SK-N-SH treated with all-trans-retinoic acid at 6 μM for 48 hours (cell line): ENCODE measurements around the gene ZNF700.
A peak's percentile ranks its signal among the peaks of the same experiment; 100 is the strongest.

Experiments used
- ATAC-seq: fragments of 200-7000 bp; cut with Tn5 transposase; 3 replicates; pipeline ENCODE4 v1.9.1; 2020; ENCODE audit warnings: mild to moderate bottlenecking, moderate library complexity
- ARNTL ChIP-seq: fragments of 450-650 bp; formaldehyde crosslinking; IDR thresholded peaks from 2 replicates; pipeline ENCODE4 v1.5.0; 2020; ENCODE audit warnings: low read depth, mild to moderate bottlenecking, moderate library complexity, borderline replicate concordance
- BACH2 ChIP-seq: fragments of 250-450 bp; sonication (Bioruptor Pico); IDR thresholded peaks from 2 replicates; pipeline ENCODE4 v1.9.0; 2021; ENCODE audit warnings: mild to moderate bottlenecking, borderline replicate concordance
- CREB5 ChIP-seq: fragments of 250-450 bp; sonication (Bioruptor Pico); IDR thresholded peaks from 2 replicates; pipeline ENCODE4 v1.5.1; 2020; ENCODE audit warnings: low read depth, mild to moderate bottlenecking, moderate library complexity
- CSDC2 ChIP-seq: fragments of 250-450 bp; sonication (Bioruptor Pico); IDR thresholded peaks from 2 replicates; pipeline ENCODE4 v1.5.0; 2020; ENCODE audit warnings: mild to moderate bottlenecking, moderate library complexity
- CSRNP3 ChIP-seq: fragments of 250-450 bp; sonication (Bioruptor Pico); IDR thresholded peaks from 2 replicates; pipeline ENCODE4 v1.5.1; 2021; ENCODE audit warnings: mild to moderate bottlenecking, moderate library complexity
- ESRRG ChIP-seq: fragments of 250-450 bp; sonication (Bioruptor Pico); IDR thresholded peaks from 2 replicates; pipeline ENCODE4 v1.6.1; 2021; ENCODE audit warnings: mild to moderate bottlenecking
- ISL1 ChIP-seq: fragments of 250-450 bp; sonication (Bioruptor Pico); IDR thresholded peaks from 2 replicates; pipeline ENCODE4 v2.1.2; 2022; ENCODE audit warnings: mild to moderate bottlenecking, moderate library complexity
- OSR1 ChIP-seq: fragments of 250-450 bp; sonication (Bioruptor Pico); IDR thresholded peaks from 2 replicates; pipeline ENCODE4 v1.8.0; 2022; ENCODE audit warnings: moderate library complexity, mild to moderate bottlenecking, inconsistent platforms
- PATZ1 ChIP-seq: fragments of 250-450 bp; sonication (Bioruptor Pico); IDR thresholded peaks from 2 replicates; pipeline ENCODE4 v1.8.0; 2020; ENCODE audit warnings: mild to moderate bottlenecking, moderate library complexity, borderline replicate concordance
- PPARA ChIP-seq: fragments of 250-450 bp; sonication (Bioruptor Pico); IDR thresholded peaks from 2 replicates; pipeline ENCODE4 v1.5.0; 2020; ENCODE audit warnings: mild to moderate bottlenecking, borderline replicate concordance
- RARB ChIP-seq: fragments of 250-450 bp; sonication (Bioruptor Pico); IDR thresholded peaks from 2 replicates; pipeline ENCODE4 v1.8.0; 2021; ENCODE audit warnings: mild to moderate bottlenecking, moderate library complexity
- TCF4 ChIP-seq: fragments of 250-450 bp; sonication (Bioruptor Pico); IDR thresholded peaks from 2 replicates; pipeline ENCODE4 v1.8.0; 2021; ENCODE audit warnings: mild to moderate bottlenecking, moderate library complexity, borderline replicate concordance
- TOX ChIP-seq: fragments of 250-450 bp; sonication (Bioruptor Pico); IDR thresholded peaks from 2 replicates; pipeline ENCODE4 v1.8.0; 2021; ENCODE audit warnings: mild to moderate bottlenecking, moderate library complexity, borderline replicate concordance
- TSHZ2 ChIP-seq: fragments of 250-450 bp; sonication (Bioruptor Pico); IDR thresholded peaks from 2 replicates; pipeline ENCODE4 v1.5.0; 2020; ENCODE audit warnings: mild to moderate bottlenecking, moderate library complexity
- ZC3H10 ChIP-seq: fragments of 250-450 bp; sonication (Bioruptor Pico); IDR thresholded peaks from 2 replicates; pipeline ENCODE4 v1.5.1; 2021; ENCODE audit warnings: mild to moderate bottlenecking, moderate library complexity
- ZFP3 ChIP-seq: fragments of 250-450 bp; sonication (Bioruptor Pico); IDR thresholded peaks from 2 replicates; pipeline ENCODE4 v1.5.0; 2020; ENCODE audit warnings: mild to moderate bottlenecking, moderate library complexity
- ZFP30 ChIP-seq: fragments of 450-650 bp; formaldehyde crosslinking; IDR thresholded peaks from 2 replicates; pipeline ENCODE4 v1.5.0; 2022; ENCODE audit warnings: mild to moderate bottlenecking, moderate library complexity
- ZNF565 ChIP-seq: fragments of 450-650 bp; formaldehyde crosslinking; conservative IDR thresholded peaks from 2 replicates; pipeline ENCODE4 v1.5.0; 2020; ENCODE audit warnings: low read depth, mild to moderate bottlenecking, moderate library complexity
- ZNF70 ChIP-seq: fragments of 450-650 bp; formaldehyde crosslinking; IDR thresholded peaks from 2 replicates; pipeline ENCODE4 v1.5.0; 2020; ENCODE audit warnings: mild to moderate bottlenecking, moderate library complexity
- ZNF8 ChIP-seq: fragments of 450-650 bp; formaldehyde crosslinking; IDR thresholded peaks from 2 replicates; pipeline ENCODE4 v1.5.0; 2020; ENCODE audit warnings: mild to moderate bottlenecking, moderate library complexity

Gene ZNF700

GRCh38 chr19:11984986-11985385, 60.1 kb downstream of the ZNF700 start:
- no peak for ATAC-seq

GRCh38 chr19:11986754-11987153, 61.8 kb downstream of the ZNF700 start:
- TF ChIP-seq CSRNP3 (CRISPR knock-in tag) = no peak
- no peak for TF ChIP-seq BACH2 (CRISPR knock-in tag)
- no peak for TF ChIP-seq ZFP3
- no peak for TF ChIP-seq TOX (CRISPR knock-in tag)
- TF ChIP-seq ESRRG = no peak
- no peak for TF ChIP-seq ZNF70 (CRISPR knock-in tag)
- no peak for TF ChIP-seq ISL1 (CRISPR knock-in tag)
- TF ChIP-seq ARNTL (CRISPR knock-in tag) = no peak
- TF ChIP-seq ZFP30 (CRISPR knock-in tag) = no peak
- no peak for TF ChIP-seq RARB (CRISPR knock-in tag)
- no peak for TF ChIP-seq ZNF565 (CRISPR knock-in tag)
- no peak for TF ChIP-seq TSHZ2 (CRISPR knock-in tag)
- no peak for TF ChIP-seq ZNF8
- no peak for ATAC-seq

More at GRCh38 chr19:11984986-11985385, 60.1 kb downstream of the ZNF700 start:
- TF ChIP-seq BACH2 (CRISPR knock-in tag) (no peak), TOX (CRISPR knock-in tag) (no peak), PPARA (CRISPR knock-in tag) (no peak), ZNF8 (no peak)

GRCh38 chr19:11987405-11988281, 62.7 kb downstream of the ZNF700 start:
- peak; percentile 99 for ATAC-seq
- no peak for TF ChIP-seq ZNF8
- TF ChIP-seq TCF4 = no peak
- no peak for TF ChIP-seq OSR1 (CRISPR knock-in tag)
- TF ChIP-seq ZC3H10 (CRISPR knock-in tag) = no peak
- TF ChIP-seq ARNTL (CRISPR knock-in tag) = no peak
- TF ChIP-seq ESRRG = no peak
- TF ChIP-seq ZNF70 (CRISPR knock-in tag) = no peak
- no peak for TF ChIP-seq ZNF565 (CRISPR knock-in tag)
- no peak for TF ChIP-seq CSDC2 (CRISPR knock-in tag)
- TF ChIP-seq CREB5 (CRISPR knock-in tag) = no peak
- TF ChIP-seq RARB (CRISPR knock-in tag) = no peak
- no peak for TF ChIP-seq BACH2 (CRISPR knock-in tag)
- TF ChIP-seq PATZ1 = no peak
- TF ChIP-seq CSRNP3 (CRISPR knock-in tag) = no peak
